WERI-Rb-1 (cell line): ENCODE results near the gene SIGLEC9.

Experiments
- DNase-seq: peaks from one replicate; pipeline ENCODE4 v3.0.0-alpha.2; 2020
- H3K27ac ChIP-seq: fragments of 250-450 bp; sonication (Bioruptor Pico); 2 replicates; pipeline ENCODE4 v1.5.1; 2020; ENCODE audit warnings: mild to moderate bottlenecking, moderate library complexity
- H3K27me3 ChIP-seq: fragments of 250-450 bp; sonication (Bioruptor Pico); 2 replicates; pipeline ENCODE4 v1.5.1; 2021; ENCODE audit warnings: mild to moderate bottlenecking, low read depth, moderate library complexity; ENCODE audit not compliant: insufficient read depth, severe bottlenecking
- H3K36me3 ChIP-seq: fragments of 250-450 bp; sonication (Bioruptor Pico); 2 replicates; pipeline ENCODE4 v1.5.1; 2020; ENCODE audit warnings: mild to moderate bottlenecking, moderate library complexity
- H3K4me3 ChIP-seq: 2 replicates; pipeline ENCODE4 v1.5.1; 2011; ENCODE audit warnings: low read depth, mild to moderate bottlenecking, control low read depth, low read length
- H3K9me3 ChIP-seq: fragments of 250-450 bp; sonication (Bioruptor Pico); 2 replicates; pipeline ENCODE4 v1.5.1; 2021; ENCODE audit warnings: mild to moderate bottlenecking, moderate library complexity; ENCODE audit not compliant: severe bottlenecking
- CTCF ChIP-seq: IDR thresholded peaks from 2 replicates; pipeline ENCODE4 v1.5.1; 2011; ENCODE audit warnings: low read depth, mild to moderate bottlenecking, control low read depth, inconsistent platforms, low read length

SIGLEC9 gene

GRCh38 chr19:51110666-51110971 is 14.1 kb upstream of the SIGLEC9 start:
- no peak overlapping the region for H3K27ac ChIP-seq
- peaks cover 49% of the 10 kb centered on the region for H3K27me3 ChIP-seq
- H3K4me3 ChIP-seq, result no peak overlapping the region
- DNase-seq, result no peak
- no peaks in the 10 kb centered on the region for H3K9me3 ChIP-seq
- no peak for TF ChIP-seq CTCF
- no peaks in the 10 kb centered on the region for H3K36me3 ChIP-seq

GRCh38 chr19:51111606-51112005 is 13.1 kb upstream of the SIGLEC9 start:
- DNase-seq, result peak; percentile 13
- H3K9me3 ChIP-seq, result no peaks in the 10 kb centered on the region
- H3K27me3 ChIP-seq, result peaks cover 59% of the 10 kb centered on the region
- no peak overlapping the region for H3K4me3 ChIP-seq
- 0 out of 2 replicates have a peak, but pooled peaks have one; percentile 5 for TF ChIP-seq CTCF
- H3K36me3 ChIP-seq, result no peaks in the 10 kb centered on the region
- no peak overlapping the region for H3K27ac ChIP-seq

- DNase-seq, result no peak
- H3K4me3 ChIP-seq, result no peak overlapping the region
- H3K36me3 ChIP-seq, result no peaks in the 10 kb centered on the region
- no peaks in the 10 kb centered on the region for H3K9me3 ChIP-seq
- H3K27ac ChIP-seq, result no peak overlapping the region
- no peak for TF ChIP-seq CTCF
- H3K27me3 ChIP-seq, result peaks cover 83% of the 10 kb centered on the region
Observed at GRCh38 chr19:51114087-51114729, 10.5 kb upstream of the SIGLEC9 start.

DNA sequence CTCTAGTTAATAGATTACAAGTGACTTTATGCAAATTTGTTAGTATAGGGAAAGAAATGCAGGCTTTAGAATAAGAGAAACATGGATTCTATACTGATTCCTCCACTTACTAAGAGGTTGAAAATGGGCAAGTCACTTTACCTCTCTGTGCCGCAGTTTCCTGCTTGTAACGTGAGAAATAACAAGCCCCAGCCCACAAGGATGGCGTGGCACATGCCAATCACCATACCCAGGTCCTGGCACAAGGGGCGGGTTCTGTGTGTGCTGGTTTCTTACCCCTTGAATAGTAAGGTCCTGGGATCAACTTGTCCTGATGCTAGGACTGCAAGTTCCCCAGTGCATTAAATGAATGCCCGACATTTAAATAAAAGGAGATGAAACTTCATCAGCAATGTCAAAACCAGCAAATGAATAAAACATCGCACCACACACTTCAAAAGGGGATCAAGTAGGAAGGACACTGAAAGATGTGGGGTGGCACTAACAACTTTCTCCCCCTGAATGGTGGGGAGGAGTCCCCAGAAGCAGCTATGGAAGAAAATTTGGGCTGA is 7.9 kb upstream of the SIGLEC9 start:
- Histone ChIP-seq H3K9me3 (no peaks in the 10 kb centered on the region), H3K27me3 (peaks cover 91% of the 10 kb centered on the region)
- no peak for DNase-seq

GRCh38 chr19:51119101-51119500 is 5.6 kb upstream of the SIGLEC9 start:
- H3K4me3 ChIP-seq, result no peak overlapping the region
- peaks cover 90% of the 10 kb centered on the region for H3K27me3 ChIP-seq

More for the DNA sequence above, 7.9 kb upstream of the SIGLEC9 start:
- no peak for TF ChIP-seq CTCF
- no peaks in the 10 kb centered on the region for H3K36me3 ChIP-seq
- no peak overlapping the region for H3K27ac ChIP-seq
- H3K4me3 ChIP-seq, result no peak overlapping the region

More at GRCh38 chr19:51119101-51119500, 5.6 kb upstream of the SIGLEC9 start:
- H3K27ac ChIP-seq, result no peak overlapping the region
- no peak for DNase-seq
- no peaks in the 10 kb centered on the region for H3K36me3 ChIP-seq
- no peak for TF ChIP-seq CTCF
- H3K9me3 ChIP-seq, result no peaks in the 10 kb centered on the region
